ENCODE data around the gene PRKAR2B. TPM values are rescaled to one million over a fixed set of nuclear protein-coding genes. Genes with fewer than 3 reads are reported as not detected.

The PRKAR2B gene
- total RNA-seq, 3 donors from 2014 or later, result 34.7 to 252 (median 64.1) TPM

- H3K4me1 ChIP-seq, result peaks cover 4 to 7% of the 10 kb centered on the region in 2 donors
- no peaks in the 10 kb centered on the region for H3K9me3 ChIP-seq
- no peaks in the 10 kb centered on the region for H3K36me3 ChIP-seq
- no peaks in the 10 kb centered on the region for H3K27me3 ChIP-seq
- intact Hi-C loops (cut with DNase I; ENCODE audit: low total_unique reads), result no loop called here
- no peak overlapping the region for H3K27ac ChIP-seq
- DNase-seq (ENCODE audit: low spot score in 2 of 2), result no peak
- TF ChIP-seq POLR2AphosphoS5 (IDR thresholded peaks at IDR 0.05), result no peak
- no peak for TF ChIP-seq CTCF (IDR thresholded peaks at IDR 0.05)
- TF ChIP-seq POLR2A (IDR thresholded peaks at IDR 0.05), result no peak
- peak overlapping the region; percentile 74 to 96 (median 80) for H3K4me3 ChIP-seq
Measured at GRCh38 chr7:107045980-107046379, 1.5 kb downstream of the PRKAR2B start.

GRCh38 chr7:107046491-107047259 lies 2.2 kb downstream of the PRKAR2B start:
- Histone ChIP-seq H3K36me3 (no peaks in the 10 kb centered on the region), H3K4me3 (no peak overlapping the region), H3K27ac (no peak overlapping the region), H3K9me3 (no peaks in the 10 kb centered on the region), H3K4me1 (peaks cover 4 to 7% of the 10 kb centered on the region in 2 donors), H3K27me3 (no peaks in the 10 kb centered on the region)
- intact Hi-C loops (cut with DNase I; ENCODE audit: low total_unique reads), result no loop called here
- no peak for DNase-seq (ENCODE audit: low spot score in 2 of 2)
- TF ChIP-seq POLR2A (IDR thresholded peaks at IDR 0.05), result no peak
- TF ChIP-seq POLR2AphosphoS5 (IDR thresholded peaks at IDR 0.05), result no peak
- TF ChIP-seq CTCF (IDR thresholded peaks at IDR 0.05), result no peak

- Histone ChIP-seq H3K27ac (no peak overlapping the region), H3K4me3 (no peak overlapping the region), H3K27me3 (no peaks in the 10 kb centered on the region), H3K36me3 (no peaks in the 10 kb centered on the region), H3K9me3 (no peaks in the 10 kb centered on the region), H3K4me1 (peaks cover 4 to 7% of the 10 kb centered on the region in 2 donors)
- intact Hi-C loops (cut with DNase I; ENCODE audit: low total_unique reads), result no loop called here
- no peak for TF ChIP-seq CTCF (IDR thresholded peaks at IDR 0.05)
- TF ChIP-seq POLR2AphosphoS5 (IDR thresholded peaks at IDR 0.05), result no peak
- TF ChIP-seq POLR2A (IDR thresholded peaks at IDR 0.05), result no peak
- DNase-seq (ENCODE audit: low spot score in 2 of 2), result no peak
Measured at GRCh38 chr7:107047902-107048782, 3.6 kb downstream of the PRKAR2B start.

GRCh38 chr7:107048783-107049418 lies 4.4 kb downstream of the PRKAR2B start:
- H3K9me3 ChIP-seq, result no peaks in the 10 kb centered on the region
- H3K4me3 ChIP-seq, result no peak overlapping the region
- no peak for DNase-seq (ENCODE audit: low spot score in 2 of 2)
- intact Hi-C loops (cut with DNase I; ENCODE audit: low total_unique reads), result no loop called here
- no peaks in the 10 kb centered on the region for H3K27me3 ChIP-seq
- no peak overlapping the region for H3K27ac ChIP-seq
- peaks cover 4 to 7% of the 10 kb centered on the region in 2 donors for H3K4me1 ChIP-seq
- TF ChIP-seq CTCF (IDR thresholded peaks at IDR 0.05), result no peak
- no peak for TF ChIP-seq POLR2AphosphoS5 (IDR thresholded peaks at IDR 0.05)
- TF ChIP-seq POLR2A (IDR thresholded peaks at IDR 0.05), result no peak
- H3K36me3 ChIP-seq, result no peaks in the 10 kb centered on the region

Data from breast epithelium (tissue), 4 donors.